Panc1 (cell line): Measurements from ENCODE around the gene PEX5. TPM values are rescaled to one million over a fixed set of nuclear protein-coding genes. Genes with fewer than 3 reads are reported as not detected.

Experiments
- ATAC-seq: fragments of 200-7000 bp; cut with Tn5 transposase; 2 replicates; pipeline ENCODE4 v1.9.1; 2020; ENCODE audit warnings: mild to moderate bottlenecking, moderate library complexity
- BruUV-seq: library from RNA; stranded (reverse); fragments of 400-500 nt; replicated peaks from 2 replicates; lab custom pipeline; 2021; lab: Mats Ljungman, UMichigan
- CTCF ChIA-PET: fragments of 300-600 bp; sonication (Branson Sonifier 250); formaldehyde crosslinking; loops from one replicate; lab custom pipeline; 2022; ENCODE audit warnings: antibody characterized with exemption; lab: Charles Lee
- POLR2A ChIA-PET: fragments of 300-600 bp; sonication (Branson Sonifier 250); formaldehyde crosslinking; loops from one replicate; lab custom pipeline; 2022; ENCODE audit warnings: antibody characterized with exemption; lab: Charles Lee
- DNase-seq: peaks from one replicate; pipeline ENCODE4 v3.0.0-alpha.2; 2010; ENCODE audit warnings: low read depth, low spot score
- H3K27ac ChIP-seq: 2 replicates; pipeline ENCODE4 v1.5.1; 2011; ENCODE audit warnings: mild to moderate bottlenecking, low read length, inconsistent platforms
- H3K27me3 ChIP-seq: fragments of 200-500 bp; sonication (Bioruptor generic); 2 replicates; pipeline ENCODE4 v1.6.0; 2014; ENCODE audit warnings: low read length, inconsistent platforms; ENCODE audit not compliant: control insufficient read depth, insufficient read depth
- H3K36me3 ChIP-seq: fragments of 200-500 bp; sonication (Bioruptor generic); 2 replicates; pipeline ENCODE4 v1.5.1; 2014; ENCODE audit warnings: inconsistent platforms, mild to moderate bottlenecking, low read length, moderate library complexity; ENCODE audit not compliant: control insufficient read depth, insufficient read depth
- H3K4me1 ChIP-seq: 2 replicates; pipeline ENCODE4 v1.5.1; 2011; ENCODE audit warnings: inconsistent platforms, mild to moderate bottlenecking, low read length, moderate library complexity; ENCODE audit not compliant: control insufficient read depth, insufficient read depth
- H3K4me3 ChIP-seq, 2 experiments: 2 replicates each; pipeline ENCODE4 v1.5.1; 2011 to 2012; ENCODE audit warnings: low read depth in 2 of 2, low read length in 2 of 2, mild to moderate bottlenecking in 2 of 2, inconsistent platforms in 1 of 2, moderate library complexity in 1 of 2
- H3K9me3 ChIP-seq: fragments of 200-500 bp; sonication (Bioruptor generic); 2 replicates; pipeline ENCODE4 v1.5.1; 2014; ENCODE audit warnings: low read depth, mild to moderate bottlenecking, inconsistent platforms, low read length, moderate library complexity; ENCODE audit not compliant: control insufficient read depth, insufficient read depth
- CTCF ChIP-seq: fragments of 450-650 bp; IDR thresholded peaks from 2 replicates; pipeline ENCODE4 v1.5.1; 2017; ENCODE audit warnings: mild to moderate bottlenecking
- POLR2AphosphoS5 ChIP-seq: IDR thresholded peaks from 2 replicates; pipeline ENCODE4 v1.6.1; 2012; ENCODE audit warnings: mild to moderate bottlenecking, low read depth, low read length, moderate library complexity
- SIN3A ChIP-seq: IDR thresholded peaks from 2 replicates; pipeline ENCODE4 v1.6.1; 2012; ENCODE audit warnings: low read depth, mild to moderate bottlenecking, low read length, moderate library complexity, borderline replicate concordance; ENCODE audit not compliant: insufficient read depth
- TCF7L2 ChIP-seq: IDR thresholded peaks from 2 replicates; pipeline ENCODE4 v1.6.1; 2011; ENCODE audit warnings: mild to moderate bottlenecking, low read depth, low read length, inconsistent platforms
- in situ Hi-C: cut with HindIII; loops from 2 replicates; pipeline ENCODE4 v1.10.0; 2016; ENCODE audit warnings: low sequenced_read_pairs, low pct_unique_long_range_greater_than_20kb
- intact Hi-C: fragments of 100-400 bp; cut with micrococcal nuclease; formaldehyde crosslinking; loops from one replicate; pipeline ENCODE4 v1.10.0; 2022; ENCODE audit not compliant: unreplicated experiment
- total RNA-seq: library from RNA; stranded (reverse); gene quantifications from one replicate; pipeline ENCODE4 v1.2.1, GENCODE V29; 2021; ENCODE audit not compliant: unreplicated experiment
- TF ChIP-seq, protein P1 (sequence below), 2 experiments: IDR thresholded peaks; 2 replicates each; pipeline ENCODE4 v1.6.1; 2011 to 2012; ENCODE audit warnings: low read depth in 2 of 2, control low read depth in 1 of 2, low read length in 1 of 2, mild to moderate bottlenecking in 1 of 2, moderate library complexity in 1 of 2; ENCODE audit not compliant: insufficient read depth in 1 of 2

PEX5 gene
- total RNA-seq, 1 experiment from 2014 or later: 26.9 TPM

DNA sequence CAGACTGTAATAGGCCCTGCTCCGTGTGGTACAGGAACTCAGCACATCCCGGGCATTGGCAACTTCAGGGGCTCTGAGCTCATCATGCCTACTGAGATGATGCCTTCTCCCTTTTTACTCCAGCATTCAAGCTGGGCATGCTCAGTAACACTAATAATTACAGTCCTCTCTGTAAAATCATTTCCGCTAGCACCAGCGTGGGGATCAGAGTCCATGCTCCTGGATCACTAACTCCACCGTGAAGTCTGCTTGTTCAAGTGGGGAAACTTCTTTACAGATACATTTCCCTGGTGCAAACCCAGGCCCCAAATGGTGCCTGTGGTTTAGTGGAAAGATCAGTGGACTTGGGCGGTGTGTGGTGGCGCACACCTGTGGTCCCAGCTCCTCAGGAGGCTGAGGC lies 42.6 kb upstream of the PEX5 start:
- H3K27me3 ChIP-seq: no peaks in the 10 kb centered on the region
- POLR2A ChIA-PET: no interaction called here
- BruUV-seq: no TSS peak
- TF ChIP-seq, protein P1, sequence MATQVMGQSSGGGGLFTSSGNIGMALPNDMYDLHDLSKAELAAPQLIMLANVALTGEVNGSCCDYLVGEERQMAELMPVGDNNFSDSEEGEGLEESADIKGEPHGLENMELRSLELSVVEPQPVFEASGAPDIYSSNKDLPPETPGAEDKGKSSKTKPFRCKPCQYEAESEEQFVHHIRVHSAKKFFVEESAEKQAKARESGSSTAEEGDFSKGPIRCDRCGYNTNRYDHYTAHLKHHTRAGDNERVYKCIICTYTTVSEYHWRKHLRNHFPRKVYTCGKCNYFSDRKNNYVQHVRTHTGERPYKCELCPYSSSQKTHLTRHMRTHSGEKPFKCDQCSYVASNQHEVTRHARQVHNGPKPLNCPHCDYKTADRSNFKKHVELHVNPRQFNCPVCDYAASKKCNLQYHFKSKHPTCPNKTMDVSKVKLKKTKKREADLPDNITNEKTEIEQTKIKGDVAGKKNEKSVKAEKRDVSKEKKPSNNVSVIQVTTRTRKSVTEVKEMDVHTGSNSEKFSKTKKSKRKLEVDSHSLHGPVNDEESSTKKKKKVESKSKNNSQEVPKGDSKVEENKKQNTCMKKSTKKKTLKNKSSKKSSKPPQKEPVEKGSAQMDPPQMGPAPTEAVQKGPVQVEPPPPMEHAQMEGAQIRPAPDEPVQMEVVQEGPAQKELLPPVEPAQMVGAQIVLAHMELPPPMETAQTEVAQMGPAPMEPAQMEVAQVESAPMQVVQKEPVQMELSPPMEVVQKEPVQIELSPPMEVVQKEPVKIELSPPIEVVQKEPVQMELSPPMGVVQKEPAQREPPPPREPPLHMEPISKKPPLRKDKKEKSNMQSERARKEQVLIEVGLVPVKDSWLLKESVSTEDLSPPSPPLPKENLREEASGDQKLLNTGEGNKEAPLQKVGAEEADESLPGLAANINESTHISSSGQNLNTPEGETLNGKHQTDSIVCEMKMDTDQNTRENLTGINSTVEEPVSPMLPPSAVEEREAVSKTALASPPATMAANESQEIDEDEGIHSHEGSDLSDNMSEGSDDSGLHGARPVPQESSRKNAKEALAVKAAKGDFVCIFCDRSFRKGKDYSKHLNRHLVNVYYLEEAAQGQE (IDR thresholded peaks at IDR 0.05; ENCODE audit: insufficient read depth in 1 of 2, low read depth in 2 of 2, low read length in 1 of 2): no peak
- TF ChIP-seq SIN3A (no peak), POLR2AphosphoS5 (no peak), TCF7L2 (no peak), CTCF (no peak)
- H3K4me3 ChIP-seq: no peak overlapping the region
- no peak for DNase-seq
- in situ Hi-C loops (no loop called here), intact Hi-C loops (no loop called here)
- H3K9me3 ChIP-seq: no peaks in the 10 kb centered on the region
- CTCF ChIA-PET: interaction anchor here (0.9 kb wide), 1 partner anchor 34 kb away, joined by 4 read pairs; no protein-coding TSS in a partner anchor
- no peaks in the 10 kb centered on the region for H3K36me3 ChIP-seq
- no peak for ATAC-seq
- H3K4me1 ChIP-seq: no peaks in the 10 kb centered on the region
- no peak overlapping the region for H3K27ac ChIP-seq

DNA sequence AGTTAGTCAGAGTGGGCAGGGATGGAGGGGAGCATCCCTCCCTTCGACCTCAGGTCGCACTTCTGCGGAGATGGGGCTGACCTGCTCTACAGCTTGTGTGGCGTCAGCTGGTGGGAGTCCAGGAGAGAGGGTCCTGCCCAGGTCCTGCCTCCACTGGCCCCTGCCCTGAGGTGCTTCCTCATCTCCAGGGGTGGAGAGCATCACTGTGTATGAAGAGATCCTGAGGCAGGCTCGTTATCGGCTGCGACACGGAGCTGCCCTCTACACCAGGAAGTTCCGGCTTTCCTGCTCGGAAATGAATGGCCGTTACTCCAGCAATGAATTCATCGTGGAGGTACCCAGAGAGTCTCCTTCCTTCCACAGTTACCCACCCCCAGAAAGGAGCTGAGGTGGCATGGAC lies 39.1 kb upstream of the PEX5 start:
- intact Hi-C loops (no loop called here), in situ Hi-C loops (no loop called here)
- H3K36me3 ChIP-seq: no peaks in the 10 kb centered on the region

More for the DNA sequence above, 39.1 kb upstream of the PEX5 start:
- ChIA-PET POLR2A (no interaction called here), CTCF (no interaction called here)
- H3K9me3 ChIP-seq: no peaks in the 10 kb centered on the region
- H3K27me3 ChIP-seq: no peaks in the 10 kb centered on the region
- no peak overlapping the region for H3K27ac ChIP-seq
- no peak for DNase-seq
- no peaks in the 10 kb centered on the region for H3K4me1 ChIP-seq
- ATAC-seq: no peak
- no TSS peak for BruUV-seq
- H3K4me3 ChIP-seq: no peak overlapping the region
- TF ChIP-seq POLR2AphosphoS5: no peak
- TF ChIP-seq SIN3A: no peak
- TF ChIP-seq, protein P1 (IDR thresholded peaks at IDR 0.05; ENCODE audit: insufficient read depth in 1 of 2, low read depth in 2 of 2, low read length in 1 of 2): no peak
- no peak for TF ChIP-seq TCF7L2
- TF ChIP-seq CTCF: no peak
